Posterior vena cava (tissue), 2 donors: ENCODE measurements around the gene XXYLT1. TPM values are rescaled to one million over a fixed set of nuclear protein-coding genes. Genes with fewer than 3 reads are reported as not detected.
"Not testable (repeated sequence)": the region's sequence is repeated elsewhere in the genome, so short reads cannot be mapped to it uniquely, and the experiment has no call there.

ENCODE experiments used
- DNase-seq: peaks from one replicate; pipeline ENCODE4 v3.0.0-alpha.2; 2020; ENCODE audit warnings: low spot score
- intact Hi-C, 2 donors: fragments of 100-400 bp; cut with DNase I; formaldehyde crosslinking; loops; one replicate each; pipeline versions ENCODE4 v1.14.1 to v1.14.2; 2022 to 2023
- long read RNA-seq, 2 donors: library from polyadenylated mRNA; unstranded; transcript quantifications; one replicate each; pipeline ENCODE4 v2.0.0, GENCODE V29; 2020 to 2021
- total RNA-seq, 2 donors: library from RNA; stranded (reverse); fragmentation: NEBNext Ultra II Directional; extraction: Animal tissue kit (Norgen Biotek cat#: 25700); gene quantifications; one replicate each; pipeline ENCODE4 v1.2.1, GENCODE V29; 2021
- donor health status: DM: yes; HTN: yes; CAD: no.
- donor health status: DM: yes; HTN: yes; CAD: no.

Gene XXYLT1
- 10 to 100 TPM; 11.3 to 15.7 TPM for total RNA-seq
- long read RNA-seq, donor 1, transcript XXYLT1-201 (4 exons, 2,727 nt): major isoform, 6 of 6 reads
- long read RNA-seq, donor 1, partial matches to known transcripts: 0 of 6 reads
- long read RNA-seq, donor 1, other reads (novel, unspliced or antisense): 0 of 6 reads
- long read RNA-seq, donor 2, transcript XXYLT1-201 (4 exons, 2,727 nt): major isoform, 20 of 33 reads
- long read RNA-seq, donor 2, partial matches to known transcripts: 2 of 33 reads
- long read RNA-seq, donor 2, other reads (novel, unspliced or antisense): 8 of 33 reads

DNA sequence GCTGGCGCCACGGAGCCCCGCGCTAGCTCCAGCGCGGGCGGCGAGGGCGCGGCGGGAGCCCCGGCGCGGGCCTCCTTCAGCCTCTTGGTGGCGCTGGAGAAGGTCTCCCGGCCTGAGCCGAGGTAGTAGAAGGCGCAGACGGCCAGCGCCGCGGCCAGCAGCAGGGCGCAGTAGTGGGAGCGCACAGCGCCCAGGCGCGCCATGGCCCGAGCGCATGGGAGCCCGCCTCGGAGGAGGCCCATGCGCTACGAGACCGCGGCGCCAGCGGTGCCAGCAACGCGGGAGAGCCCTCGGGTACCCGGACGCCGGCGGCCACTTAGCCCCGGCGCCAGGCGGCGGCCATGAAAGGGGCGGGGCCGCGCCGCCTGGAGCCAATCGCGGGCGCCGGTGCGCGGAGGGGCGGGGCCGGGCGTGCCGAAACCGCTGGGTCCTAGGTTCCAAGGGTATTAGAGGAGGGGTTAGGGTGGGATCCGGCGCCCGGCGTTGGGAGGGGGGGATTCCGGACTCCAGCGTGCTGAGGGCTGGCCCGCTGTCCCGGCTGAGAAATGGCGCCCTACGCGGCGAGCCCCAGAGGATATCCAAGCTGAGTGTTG lies at the start of gene XXYLT1:
Gene XXYLT1 (minus strand): TSS at position 343 of the 593 bp plus-strand sequence. CDS start 101 bp downstream, at position 242.
- peak; percentile 97 for DNase-seq
- intact Hi-C loops: loop anchor here (2.0 to 10.0 kb wide), 3 partner anchors 244 to 334 kb away; no protein-coding TSS in a partner anchor

GRCh38 chr3:195319060-195319459 lies 48.1 kb upstream of the XXYLT1 start:
- intact Hi-C loops: no loop called here

DNA sequence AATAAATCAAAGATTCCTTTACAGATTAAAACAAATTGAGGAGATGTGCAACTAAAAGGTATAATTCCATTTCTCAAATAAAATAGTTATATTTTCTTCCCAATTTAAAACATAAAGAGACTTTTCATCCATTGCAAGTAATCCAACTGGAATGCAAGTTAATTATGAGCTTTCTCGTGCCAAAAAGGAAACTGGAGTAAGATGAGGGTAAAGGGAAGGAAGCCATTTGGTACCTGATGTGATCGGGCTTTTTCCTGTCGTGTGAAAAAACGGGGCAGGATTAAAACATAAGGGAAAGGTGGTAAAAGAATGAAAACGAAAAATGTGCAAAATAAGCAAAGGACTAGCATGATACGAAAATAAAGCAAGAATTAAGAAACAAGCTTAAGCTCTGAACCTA lies 41.8 kb upstream of the XXYLT1 start:
- intact Hi-C loops: no loop called here
- DNase-seq: no peak

More at GRCh38 chr3:195319060-195319459, 48.1 kb upstream of the XXYLT1 start:
- DNase-seq: no peak

DNA sequence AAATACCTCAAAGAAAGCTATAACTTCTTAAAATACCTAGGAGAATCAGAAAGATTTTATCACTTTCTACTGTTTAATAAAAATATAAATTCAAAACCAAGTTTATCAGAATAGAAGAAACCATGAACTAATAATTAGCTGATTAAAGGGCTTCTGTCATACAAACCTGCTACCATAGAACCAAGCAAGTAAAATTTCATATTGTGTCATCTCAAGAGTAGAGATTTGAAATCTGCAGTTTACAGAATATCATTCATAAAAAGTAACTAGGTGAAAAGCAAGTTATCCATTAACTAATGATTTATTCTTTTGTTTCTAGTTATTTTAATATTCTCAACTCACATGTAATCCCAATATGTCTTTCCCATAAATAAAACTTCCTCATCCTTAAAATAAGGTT lies 36.8 kb upstream of the XXYLT1 start:
- DNase-seq: no peak
- intact Hi-C loops: no loop called here

- no peak for DNase-seq
- intact Hi-C loops: no loop called here
Observed at GRCh38 chr3:195306369-195306768, 35.4 kb upstream of the XXYLT1 start.

DNA sequence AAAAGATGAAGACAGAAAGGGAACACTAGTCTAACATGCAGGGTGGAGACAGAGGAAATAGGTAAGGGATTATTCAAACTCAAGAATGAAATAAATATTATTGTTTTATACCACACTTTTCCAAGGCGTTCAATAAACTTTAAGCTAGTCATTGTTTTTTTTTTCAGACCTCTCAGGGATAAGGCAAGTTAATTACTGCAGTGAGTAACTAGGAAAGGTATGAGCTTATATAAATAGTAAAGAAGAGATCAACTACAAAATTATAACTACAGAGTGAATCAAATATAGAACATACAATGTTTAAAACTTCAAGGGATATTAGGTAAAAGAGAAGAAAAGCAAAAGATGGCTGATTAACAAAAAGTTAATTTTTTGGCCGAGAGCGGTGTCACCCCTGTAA lies 31.5 kb upstream of the XXYLT1 start:
- no peak for DNase-seq
- intact Hi-C loops: no loop called here

GRCh38 chr3:195297446-195297845 lies 26.5 kb upstream of the XXYLT1 start:
- intact Hi-C loops: no loop called here
- DNase-seq: no peak

GRCh38 chr3:195296662-195297061 lies 25.7 kb upstream of the XXYLT1 start:
- intact Hi-C loops: no loop called here
- no peak for DNase-seq

DNA sequence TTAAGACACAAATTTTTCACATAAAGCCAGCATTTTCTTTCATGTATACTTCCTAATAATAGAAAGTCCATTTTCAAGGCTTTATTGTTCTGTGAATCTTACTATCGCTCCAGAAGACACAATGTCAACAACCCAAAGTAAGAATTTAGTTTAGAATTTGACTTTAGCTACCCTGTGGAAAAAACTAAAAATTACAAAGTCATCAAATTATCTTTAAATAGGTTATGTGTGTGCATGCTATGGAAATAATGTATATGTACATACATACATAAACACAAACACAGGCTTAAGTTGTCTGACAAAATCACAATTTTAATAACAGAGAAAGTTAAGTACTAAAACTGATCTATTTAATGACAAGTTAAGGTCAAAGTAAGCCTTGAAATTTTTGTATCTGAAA lies 20.2 kb upstream of the XXYLT1 start:
- no peak for DNase-seq
- intact Hi-C loops: no loop called here

GRCh38 chr3:195290643-195291042 lies 19.7 kb upstream of the XXYLT1 start:
- DNase-seq, intact Hi-C loops: not testable (repeated sequence)

- intact Hi-C loops: no loop called here
- DNase-seq: no peak
Observed at GRCh38 chr3:195286115-195286872, 15.3 kb upstream of the XXYLT1 start.

- DNase-seq: no peak
- intact Hi-C loops: no loop called here
Observed at GRCh38 chr3:195285372-195285771, 14.4 kb upstream of the XXYLT1 start.

- intact Hi-C loops: no loop called here
- no peak for DNase-seq
Observed at GRCh38 chr3:195284842-195285241, 13.9 kb upstream of the XXYLT1 start.

- intact Hi-C loops: no loop called here
- no peak for DNase-seq
Observed at GRCh38 chr3:195282961-195283360, 12.0 kb upstream of the XXYLT1 start.

DNA sequence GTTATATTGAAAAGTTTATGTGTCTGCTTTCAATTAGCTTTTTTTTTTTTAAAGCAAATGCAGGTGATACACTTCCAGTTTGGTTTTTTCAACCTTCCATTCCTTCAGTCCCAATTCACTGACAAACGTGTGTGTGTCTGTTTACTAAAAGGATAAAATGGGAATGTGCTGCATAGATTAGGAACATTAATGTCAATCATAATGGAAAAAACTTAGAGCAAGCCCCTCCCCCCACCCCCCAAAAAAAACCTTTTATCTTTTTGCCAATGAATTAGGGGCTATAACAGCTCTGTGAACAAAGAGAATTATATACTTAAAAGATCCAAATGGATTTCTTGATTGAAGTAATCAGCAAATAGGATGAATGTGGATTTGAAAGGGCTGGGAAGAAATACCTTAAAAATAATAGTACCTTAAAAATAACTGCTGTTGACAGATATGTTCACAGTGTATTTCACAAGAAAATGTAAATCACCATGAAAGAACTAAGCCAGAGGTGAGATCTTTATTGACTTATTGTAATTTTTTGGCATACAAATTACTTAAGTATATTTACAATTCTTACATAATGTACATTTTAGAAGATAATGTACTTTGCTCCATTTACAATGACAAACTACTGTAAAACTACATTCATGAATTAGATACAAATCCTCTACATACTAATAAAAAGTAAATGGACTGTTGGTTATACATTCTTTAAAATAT lies 3.5 kb upstream of the XXYLT1 start:
- intact Hi-C loops: loop anchor here in 1 of 2 donors (5.0 to 10.0 kb wide), 2 partner anchors 240 to 337 kb away; no protein-coding TSS in a partner anchor

DNA sequence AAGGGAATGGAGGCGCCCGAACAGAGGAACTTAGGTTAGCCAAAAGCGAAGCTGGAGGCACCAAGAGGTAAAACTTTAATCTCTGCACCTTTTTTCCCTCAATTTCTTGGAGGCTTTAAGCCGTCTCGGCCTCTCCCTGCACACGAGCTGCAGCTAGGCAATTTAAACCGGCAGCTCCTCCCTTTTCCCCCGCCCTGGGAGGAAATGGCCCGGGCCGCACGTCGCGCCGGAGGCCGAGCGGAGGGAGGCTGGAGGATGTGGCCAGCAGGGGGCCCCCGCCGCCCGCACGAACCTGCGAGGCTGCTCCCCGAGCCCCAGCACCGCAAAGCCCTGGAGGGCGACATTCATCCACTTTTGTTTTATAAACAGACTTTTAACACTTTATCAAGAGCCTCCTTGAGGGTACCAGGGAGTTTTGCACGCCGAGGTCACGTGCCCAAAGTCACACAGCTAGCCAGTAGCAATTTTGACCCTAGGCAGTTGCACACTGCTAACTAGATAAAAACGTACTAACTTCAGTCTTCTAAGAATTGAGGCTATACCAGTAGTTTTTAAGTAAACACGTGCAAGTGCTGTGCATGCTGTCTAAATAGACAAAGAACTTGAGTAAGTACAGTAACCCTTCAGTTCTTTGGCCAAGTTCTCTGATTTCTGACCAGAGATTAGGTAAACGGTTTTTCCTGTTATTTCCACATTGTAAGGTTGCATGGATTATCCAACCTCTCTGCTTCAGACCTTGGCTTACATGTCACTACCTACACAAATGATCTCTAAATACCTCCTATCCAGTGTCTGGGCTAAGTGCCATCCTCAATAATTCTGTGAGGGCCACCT lies 668 bp upstream of the XXYLT1 start:
- DNase-seq: peak; percentile 97
- intact Hi-C loops: loop anchor here (2.0 to 10.0 kb wide), 3 partner anchors 243 to 334 kb away; no protein-coding TSS in a partner anchor

More for the DNA sequence above, 3.5 kb upstream of the XXYLT1 start:
- no peak for DNase-seq

GRCh38 chr3:195270079-195270816 lies 711 bp downstream of the XXYLT1 start:
- intact Hi-C loops: loop anchor here (2.0 to 10.0 kb wide), 3 partner anchors 245 to 333 kb away; no protein-coding TSS in a partner anchor
- DNase-seq: peak; percentile 83
